PC-3 (cell line): Measurements from ENCODE around the gene SNX19. TPM values are rescaled to one million over a fixed set of nuclear protein-coding genes. Genes with fewer than 3 reads are reported as not detected.

Experiments used
- ATAC-seq: fragments of 200-7000 bp; cut with Tn5 transposase; 2 replicates; pipeline ENCODE4 v1.9.1; 2020; ENCODE audit warnings: mild to moderate bottlenecking, moderate library complexity
- BruUV-seq: library from RNA; stranded (reverse); fragments of 400-500 nt; replicated peaks from 2 replicates; lab custom pipeline; 2021; lab: Mats Ljungman, UMichigan
- CTCF ChIA-PET: fragments of 300-600 bp; sonication (Branson Sonifier 250); formaldehyde crosslinking; loops from one replicate; lab custom pipeline; 2022; ENCODE audit warnings: antibody characterized with exemption; lab: Charles Lee
- POLR2A ChIA-PET: fragments of 300-600 bp; sonication (Branson Sonifier 250); formaldehyde crosslinking; loops from one replicate; lab custom pipeline; 2022; ENCODE audit warnings: antibody characterized with exemption; ENCODE audit not compliant: unreplicated experiment; lab: Charles Lee
- DNase-seq: peaks from one replicate; pipeline ENCODE4 v3.0.0-alpha.2; 2015
- H2AFZ ChIP-seq: fragments of 300-600 bp; sonication (generic); 2 replicates; pipeline ENCODE4 v1.6.0; 2016; ENCODE audit warnings: antibody characterized with exemption, low read length
- H3F3A ChIP-seq: fragments of 300-600 bp; sonication (generic); one replicate; pipeline ENCODE4 v1.6.0; 2017; ENCODE audit warnings: antibody characterized with exemption, low read length, control low read depth, mild to moderate bottlenecking; ENCODE audit not compliant: unreplicated experiment
- H3K27ac ChIP-seq: fragments of 300-600 bp; sonication (generic); 2 replicates; pipeline ENCODE4 v1.5.1; 2016; ENCODE audit warnings: mild to moderate bottlenecking, low read length
- H3K27me3 ChIP-seq: fragments of 300-600 bp; sonication (generic); 2 replicates; pipeline ENCODE4 v1.6.1; 2016; ENCODE audit warnings: low read length, mixed read lengths
- H3K36me3 ChIP-seq: fragments of 300-600 bp; sonication (generic); 2 replicates; pipeline ENCODE4 v1.6.1; 2016; ENCODE audit warnings: low read depth, mixed run types, low read length, mixed read lengths
- H3K4me1 ChIP-seq: fragments of 300-600 bp; sonication (generic); 2 replicates; pipeline ENCODE4 v1.5.1; 2016; ENCODE audit warnings: low read length; ENCODE audit not compliant: insufficient read depth
- H3K4me2 ChIP-seq: fragments of 300-600 bp; sonication (generic); 2 replicates; pipeline ENCODE4 v1.6.0; 2016; ENCODE audit warnings: low read length
- H3K4me3 ChIP-seq: fragments of 300-600 bp; sonication (generic); 2 replicates; pipeline ENCODE4 v1.5.1; 2016; ENCODE audit warnings: mild to moderate bottlenecking, low read length, mixed read lengths
- H3K79me2 ChIP-seq: fragments of 300-600 bp; sonication (generic); 2 replicates; pipeline ENCODE4 v1.6.1; 2017; ENCODE audit warnings: low read length, mixed read lengths
- H3K9ac ChIP-seq: fragments of 300-600 bp; sonication (generic); 2 replicates; pipeline ENCODE4 v1.6.0; 2016; ENCODE audit warnings: mild to moderate bottlenecking, low read length
- H3K9me2 ChIP-seq: fragments of 300-600 bp; sonication (generic); replicated peaks from 2 replicates; pipeline ENCODE4 v1.6.1; 2016; ENCODE audit warnings: mixed run types, low read length, mixed read lengths
- H3K9me3 ChIP-seq: fragments of 300-600 bp; sonication (generic); 2 replicates; pipeline ENCODE4 v1.6.1; 2016; ENCODE audit warnings: low read length, mixed read lengths
- H4K20me1 ChIP-seq: fragments of 300-600 bp; sonication (generic); 2 replicates; pipeline ENCODE4 v1.6.1; 2016; ENCODE audit warnings: low read length, mixed read lengths
- EZH2 ChIP-seq: fragments of 300-600 bp; sonication (generic); IDR thresholded peaks from one replicate; pipeline ENCODE4 v1.6.1; 2017; ENCODE audit warnings: antibody characterized with exemption, mild to moderate bottlenecking, low read length; ENCODE audit not compliant: unreplicated experiment
- EZH2phosphoT487 ChIP-seq: fragments of 300-600 bp; sonication (generic); IDR thresholded peaks from 2 replicates; pipeline ENCODE4 v1.6.1; 2018; ENCODE audit warnings: mild to moderate bottlenecking, antibody characterized with exemption, low read length, borderline replicate concordance
- intact Hi-C: fragments of 100-400 bp; cut with micrococcal nuclease; formaldehyde crosslinking; loops from 2 replicates; pipeline ENCODE4 v1.9.0; 2023
- total RNA-seq: library from RNA; depleted of rRNA; stranded (reverse); fragments of >200 nt; gene quantifications from 2 replicates; pipeline ENCODE4 v1.2.3, GENCODE V29; 2014
- TF ChIP-seq, protein P1 (sequence below): fragments of 300-600 bp; sonication (generic); conservative IDR thresholded peaks from 2 replicates; pipeline ENCODE4 v1.5.1; 2017; ENCODE audit warnings: antibody characterized with exemption, low read depth, mild to moderate bottlenecking, low read length

Gene SNX19
- total RNA-seq, 1 experiment from 2014 or later = 66.4 TPM

DNA sequence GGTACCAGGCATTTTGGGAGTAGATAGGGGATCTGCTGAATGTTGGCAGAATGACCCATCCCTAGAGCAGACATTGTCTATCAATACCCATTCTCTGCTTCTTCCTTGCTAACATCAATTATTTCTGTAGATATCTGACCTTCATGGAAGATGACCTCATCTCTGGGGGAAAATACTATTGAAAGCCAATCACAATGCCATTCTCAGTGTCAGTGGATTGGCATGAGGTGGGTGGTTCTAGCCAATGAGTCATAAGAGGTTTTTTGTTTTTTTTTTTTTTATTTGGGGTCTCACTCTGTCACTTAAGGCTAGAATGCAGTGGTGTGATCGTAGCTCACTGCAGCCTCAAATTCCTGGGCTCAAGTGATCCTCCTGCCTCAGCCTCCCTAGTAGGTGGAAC is 42.5 kb downstream of the SNX19 start:
- DNase-seq (peak; percentile 70), ATAC-seq (peak; percentile 11; the same call in 1 of the 2 replicates)
- Histone ChIP-seq H3K4me2 (peak overlapping the region; percentile 48), H2AFZ (no peak overlapping the region), H3K79me2 (no peaks in the 10 kb centered on the region), H3K27me3 (no peaks in the 10 kb centered on the region), H3F3A (no peaks in the 10 kb centered on the region), H3K9me2 (no peaks in the 10 kb centered on the region), H3K27ac (peak overlapping the region; percentile 66), H3K36me3 (peaks cover 11% of the 10 kb centered on the region; the same call in 1 of the 2 replicates), H3K9me3 (no peaks in the 10 kb centered on the region), H3K4me1 (peaks cover 30% of the 10 kb centered on the region), H4K20me1 (no peaks in the 10 kb centered on the region), H3K4me3 (no peak overlapping the region), H3K9ac (peak overlapping the region; percentile 4; the same call in 1 of the 2 replicates)
- BruUV-seq = no TSS peak
- ChIA-PET CTCF (no interaction called here), POLR2A (no interaction called here)
- intact Hi-C loops = loop anchor here (1.0 kb wide), 2 partner anchors 21 to 442 kb away; no protein-coding TSS in a partner anchor
- TF ChIP-seq EZH2 = no peak
- TF ChIP-seq, protein P1, sequence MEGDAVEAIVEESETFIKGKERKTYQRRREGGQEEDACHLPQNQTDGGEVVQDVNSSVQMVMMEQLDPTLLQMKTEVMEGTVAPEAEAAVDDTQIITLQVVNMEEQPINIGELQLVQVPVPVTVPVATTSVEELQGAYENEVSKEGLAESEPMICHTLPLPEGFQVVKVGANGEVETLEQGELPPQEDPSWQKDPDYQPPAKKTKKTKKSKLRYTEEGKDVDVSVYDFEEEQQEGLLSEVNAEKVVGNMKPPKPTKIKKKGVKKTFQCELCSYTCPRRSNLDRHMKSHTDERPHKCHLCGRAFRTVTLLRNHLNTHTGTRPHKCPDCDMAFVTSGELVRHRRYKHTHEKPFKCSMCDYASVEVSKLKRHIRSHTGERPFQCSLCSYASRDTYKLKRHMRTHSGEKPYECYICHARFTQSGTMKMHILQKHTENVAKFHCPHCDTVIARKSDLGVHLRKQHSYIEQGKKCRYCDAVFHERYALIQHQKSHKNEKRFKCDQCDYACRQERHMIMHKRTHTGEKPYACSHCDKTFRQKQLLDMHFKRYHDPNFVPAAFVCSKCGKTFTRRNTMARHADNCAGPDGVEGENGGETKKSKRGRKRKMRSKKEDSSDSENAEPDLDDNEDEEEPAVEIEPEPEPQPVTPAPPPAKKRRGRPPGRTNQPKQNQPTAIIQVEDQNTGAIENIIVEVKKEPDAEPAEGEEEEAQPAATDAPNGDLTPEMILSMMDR = no peak
- TF ChIP-seq EZH2phosphoT487 = no peak

DNA sequence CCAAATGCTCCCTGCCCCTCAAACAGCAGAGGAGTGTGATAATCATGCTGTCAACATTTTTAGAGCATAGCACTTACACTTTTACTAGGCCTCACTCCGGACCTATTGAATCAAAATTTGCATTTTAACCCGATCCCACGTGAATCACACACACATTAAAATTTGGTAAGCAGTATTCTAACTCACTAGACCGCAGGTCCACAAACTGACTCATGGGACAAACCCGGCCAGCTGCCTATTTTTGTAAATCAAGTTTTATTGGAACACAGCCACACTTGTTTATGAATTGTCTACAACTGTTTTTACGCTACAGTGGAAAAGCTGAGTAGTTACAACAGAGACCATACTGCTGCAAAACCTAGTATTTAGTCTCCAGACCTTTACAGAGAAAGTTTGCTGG is 43.3 kb downstream of the SNX19 start:
- ATAC-seq (peak; percentile 93), DNase-seq (peak; percentile 96)
- H4K20me1 ChIP-seq = no peaks in the 10 kb centered on the region
- no peak overlapping the region for H3K4me3 ChIP-seq
- H3K27ac ChIP-seq = peak overlapping the region; percentile 77
- H3F3A ChIP-seq = no peaks in the 10 kb centered on the region
- intact Hi-C loops = loop anchor here (1.0 kb wide), 2 partner anchors 21 to 442 kb away; no protein-coding TSS in a partner anchor
- H2AFZ ChIP-seq = no peak overlapping the region
- peaks cover 6% of the 10 kb centered on the region; the same call in 1 of the 2 replicates for H3K36me3 ChIP-seq
- no peaks in the 10 kb centered on the region for H3K79me2 ChIP-seq
- peaks cover 30% of the 10 kb centered on the region for H3K4me1 ChIP-seq
- peak overlapping the region; percentile 48 for H3K4me2 ChIP-seq
- BruUV-seq = no TSS peak
- POLR2A ChIA-PET = no interaction called here
- TF ChIP-seq, protein P1 = no peak
- no peak for TF ChIP-seq EZH2
- TF ChIP-seq EZH2phosphoT487 = no peak
- H3K9ac ChIP-seq = peak overlapping the region; percentile 29
- no peaks in the 10 kb centered on the region for H3K9me3 ChIP-seq
- H3K9me2 ChIP-seq = no peaks in the 10 kb centered on the region
- no peaks in the 10 kb centered on the region for H3K27me3 ChIP-seq
- CTCF ChIA-PET = interaction anchor here (0.5 kb wide), 1 partner anchor 802 kb away, joined by 5 read pairs; no protein-coding TSS in a partner anchor

DNA sequence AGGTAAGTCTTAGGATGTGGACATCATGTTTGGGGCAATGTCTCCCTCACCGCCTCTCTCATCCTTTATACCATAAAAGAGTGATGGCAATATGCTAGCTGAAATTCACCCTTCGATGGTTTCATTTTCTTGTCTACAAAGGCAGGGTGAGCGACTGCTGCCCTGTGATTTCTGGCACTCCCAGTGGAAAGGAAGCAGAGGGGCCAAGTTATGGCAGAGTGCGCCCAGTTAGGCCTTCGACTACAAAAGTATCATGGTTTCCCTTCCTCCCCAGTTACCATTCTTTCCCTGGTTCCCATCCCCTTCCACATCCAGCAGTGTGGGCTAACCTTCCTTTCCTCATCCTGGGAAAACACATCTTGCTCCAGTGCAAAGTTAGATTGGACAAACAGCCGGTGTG is 43.8 kb downstream of the SNX19 start:
- H3K4me1 ChIP-seq = peaks cover 30% of the 10 kb centered on the region
- H3K27ac ChIP-seq = peak overlapping the region; percentile 77
- ATAC-seq (no peak), DNase-seq (no peak)
- POLR2A ChIA-PET = no interaction called here
- no peaks in the 10 kb centered on the region for H3F3A ChIP-seq
- intact Hi-C loops = no loop called here
- H3K9me3 ChIP-seq = no peaks in the 10 kb centered on the region
- no peaks in the 10 kb centered on the region for H3K9me2 ChIP-seq
- no peaks in the 10 kb centered on the region for H3K27me3 ChIP-seq
- H4K20me1 ChIP-seq = no peaks in the 10 kb centered on the region
- no TSS peak for BruUV-seq
- no peak for TF ChIP-seq EZH2
- TF ChIP-seq, protein P1 = no peak
- H3K79me2 ChIP-seq = no peaks in the 10 kb centered on the region
- no peak overlapping the region for H2AFZ ChIP-seq
- CTCF ChIA-PET = no interaction called here
- H3K4me2 ChIP-seq = peak overlapping the region; percentile 48
- no peak overlapping the region for H3K4me3 ChIP-seq
- H3K9ac ChIP-seq = peak overlapping the region; percentile 29
- H3K36me3 ChIP-seq = peaks cover 5% of the 10 kb centered on the region; the same call in 1 of the 2 replicates
